Endothelial cell of umbilical vein (primary cell): ENCODE results near the gene DST. TPM values are rescaled to one million over a fixed set of nuclear protein-coding genes. Genes with fewer than 3 reads are reported as not detected.

Source experiments
- BruUV-seq: library from RNA; stranded (reverse); fragments of 400-500 nt; replicated peaks from 2 replicates; lab custom pipeline; 2021; lab: Mats Ljungman, UMichigan
- CTCF ChIA-PET: fragments of 300-600, 350-600 bp; sonication (Branson Sonifier 250); formaldehyde crosslinking; loops from one replicate; lab custom pipeline; 2021; ENCODE audit warnings: antibody characterized with exemption, inconsistent platforms; lab: Charles Lee
- POLR2A ChIA-PET: fragments of 300-600, 350-600 bp; sonication (Branson Sonifier 250); formaldehyde crosslinking; loops from one replicate; lab custom pipeline; 2021; ENCODE audit warnings: antibody characterized with exemption, inconsistent platforms; lab: Charles Lee
- DNase-seq: peaks from one replicate; pipeline ENCODE4 v3.0.0-alpha.2; 2011; ENCODE audit warnings: low read depth, low spot score
- FAIRE-seq: peaks from 2 replicates; lab custom pipeline; 2011; peaks lifted over from hg19 to GRCh38; lab: Jason Lieb, UNC
- H2AFZ ChIP-seq: 2 replicates; pipeline ENCODE4 v1.6.0; 2012; ENCODE audit warnings: low read depth, low read length, control low read depth, inconsistent platforms
- H3K27ac ChIP-seq: 2 replicates; pipeline ENCODE4 v1.5.1; 2011; ENCODE audit warnings: low read depth, mild to moderate bottlenecking, control low read depth, low read length, moderate library complexity; ENCODE audit not compliant: insufficient read depth
- H3K27me3 ChIP-seq, 2 experiments: 2 replicates each; pipeline versions ENCODE4 v1.6.0 to v1.6.1; 2011; ENCODE audit warnings: low read length in 2 of 2, mixed read lengths in 1 of 2; ENCODE audit not compliant: control insufficient read depth in 2 of 2, insufficient read depth in 2 of 2
- H3K36me3 ChIP-seq, 2 experiments: 2 replicates in 1 of 2; 3 replicates in 1 of 2; pipeline ENCODE4 v1.5.1; 2011; ENCODE audit warnings: low read length in 2 of 2, mild to moderate bottlenecking in 1 of 2, moderate library complexity in 1 of 2; ENCODE audit not compliant: control insufficient read depth in 2 of 2, insufficient read depth in 2 of 2; ENCODE audit errors: extremely low read depth in 1 of 2
- H3K4me1 ChIP-seq: 3 replicates; pipeline ENCODE4 v1.5.1; 2011; ENCODE audit warnings: mild to moderate bottlenecking, low read length; ENCODE audit not compliant: control insufficient read depth, insufficient read depth; ENCODE audit errors: extremely low read depth
- H3K4me2 ChIP-seq: 2 replicates; pipeline ENCODE4 v1.6.1; 2011; ENCODE audit warnings: low read length, control low read depth, mixed read lengths; ENCODE audit not compliant: insufficient read depth
- H3K4me3 ChIP-seq, 3 experiments: fragments of 200-600 bp in 1 of 3; sonication (generic), shearing (Covaris generic) in 1 of 3; replicated peaks in 1 of 3; 2 replicates each; pipeline ENCODE4 v1.5.1; 2011 to 2016; ENCODE audit warnings: control low read depth in 3 of 3, low read length in 3 of 3, mild to moderate bottlenecking in 2 of 3, inconsistent platforms in 1 of 3, low read depth in 1 of 3, moderate library complexity in 1 of 3; ENCODE audit not compliant: insufficient read depth in 1 of 3
- H3K79me2 ChIP-seq: 2 replicates; pipeline ENCODE4 v1.6.0; 2012; ENCODE audit warnings: low read length, inconsistent platforms; ENCODE audit not compliant: control insufficient read depth, insufficient read depth
- H3K9ac ChIP-seq: replicated peaks from 2 replicates; pipeline ENCODE3; 2011; ENCODE audit warnings: low read length, control low read depth; ENCODE audit not compliant: insufficient read depth; ENCODE audit errors: extremely low read depth
- H3K9me1 ChIP-seq: replicated peaks from 3 replicates; pipeline ENCODE4 v1.6.0; 2011; ENCODE audit warnings: mild to moderate bottlenecking, low read length; ENCODE audit not compliant: control insufficient read depth, insufficient read depth; ENCODE audit errors: extremely low read depth
- H3K9me3 ChIP-seq: replicated peaks from 2 replicates; pipeline ENCODE4 v1.5.1; 2012; ENCODE audit warnings: low read length, inconsistent platforms; ENCODE audit not compliant: control insufficient read depth, insufficient read depth
- H4K20me1 ChIP-seq: replicated peaks from 2 replicates; pipeline ENCODE3; 2011; ENCODE audit warnings: mild to moderate bottlenecking, low read length; ENCODE audit not compliant: control insufficient read depth, insufficient read depth; ENCODE audit errors: extremely low read depth
- EZH2 ChIP-seq: IDR thresholded peaks from 2 replicates; pipeline ENCODE4 v1.6.1; 2012; ENCODE audit warnings: borderline replicate concordance, low read depth, mild to moderate bottlenecking, moderate library complexity, low read length, inconsistent platforms; ENCODE audit not compliant: severe bottlenecking
- FOS ChIP-seq: IDR thresholded peaks from 2 replicates; pipeline ENCODE4 v1.6.1; 2011; ENCODE audit warnings: mild to moderate bottlenecking, low read length, moderate library complexity, borderline replicate concordance; ENCODE audit not compliant: insufficient read depth
- GATA2 ChIP-seq: IDR thresholded peaks from 2 replicates; pipeline ENCODE4 v1.7.0; 2011; ENCODE audit warnings: low read depth, mild to moderate bottlenecking, moderate library complexity, mixed read lengths, low read length; ENCODE audit not compliant: insufficient read length, insufficient read depth
- JUN ChIP-seq: IDR thresholded peaks from 2 replicates; pipeline ENCODE4 v1.6.1; 2011; ENCODE audit warnings: borderline replicate concordance, low read depth; ENCODE audit not compliant: insufficient read length, insufficient read depth
- MYC ChIP-seq: IDR thresholded peaks from one replicate; pipeline ENCODE4 v1.6.1; 2011; ENCODE audit warnings: mild to moderate bottlenecking, low read depth, low read length
- POLR2A ChIP-seq: IDR thresholded peaks from 2 replicates; pipeline ENCODE4 v1.6.1; 2012; ENCODE audit warnings: low read depth, mild to moderate bottlenecking, control low read depth, low read length
- POLR2AphosphoS5 ChIP-seq: IDR thresholded peaks from 2 replicates; pipeline ENCODE4 v1.6.1; 2012; ENCODE audit warnings: low read depth, mild to moderate bottlenecking, control low read depth, low read length, moderate library complexity; ENCODE audit not compliant: insufficient read depth
- dilution Hi-C: fragments of 300-500 bp; cut with MboI; formaldehyde crosslinking; loops from one replicate; pipeline ENCODE4 v1.15.0; 2019; ENCODE audit warnings: low sequenced_read_pairs; ENCODE audit not compliant: extremely low pct_ligation_motif_present
- intact Hi-C: fragments of 100-400 bp; cut with micrococcal nuclease; formaldehyde crosslinking; loops from one replicate; pipeline ENCODE4 v1.10.0; 2022
- polyA plus RNA-seq, 4 experiments: library from polyadenylated mRNA; depleted of rRNA in 3 of 4; stranded (reverse) in 3 of 4; unstranded in 1 of 4; fragments of >200 nt; gene quantifications; 2 replicates each; pipeline versions ENCODE4 v1.2.1 to v1.2.3, GENCODE V29; 2011 to 2012; ENCODE audit warnings: missing spikeins in 1 of 4
- total RNA-seq: library from RNA; stranded (reverse); gene quantifications from 2 replicates; pipeline ENCODE4 v1.2.3, GENCODE V29; 2021
- TF ChIP-seq, protein P1 (sequence below): IDR thresholded peaks from 2 replicates; pipeline ENCODE4 v1.6.1; 2011; ENCODE audit not compliant: insufficient read depth, insufficient read length
- TF ChIP-seq, protein P2 (sequence below), 2 donors: IDR thresholded peaks; 1 replicate in 1 of 2; 2 replicates in 1 of 2; pipeline ENCODE4 v1.5.1; 2011; ENCODE audit warnings: low read length in 2 of 2, mild to moderate bottlenecking in 2 of 2, moderate library complexity in 2 of 2, control low read depth in 1 of 2, inconsistent platforms in 1 of 2, low read depth in 1 of 2; ENCODE audit not compliant: insufficient read depth in 1 of 2; ENCODE audit errors: extremely low read depth in 1 of 2

The DST gene
- total and polyA plus RNA-seq, 2 donors (not counting 3 experiments of a cell fraction or from before 2014, with no cell fraction given): 62.3 to 253 TPM

DNA sequence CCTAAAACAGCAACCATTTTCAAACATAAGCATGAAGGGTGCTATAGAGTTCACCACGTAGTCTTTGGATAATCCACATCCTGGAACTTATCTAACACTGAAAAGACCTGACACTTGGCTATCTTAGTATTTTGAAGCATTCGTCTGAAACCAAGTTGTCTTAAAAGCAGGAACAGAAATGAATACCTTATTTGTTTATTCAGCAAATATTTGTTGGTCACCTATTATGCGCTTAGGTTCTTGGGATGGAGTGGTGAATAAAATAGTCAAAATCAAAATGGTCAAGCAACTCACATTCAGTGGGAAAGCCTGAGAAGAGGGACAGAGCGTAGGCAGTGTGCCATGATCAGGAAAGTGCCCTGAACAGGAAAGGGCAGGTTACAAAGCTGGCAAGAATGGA lies 206.9 kb downstream of the DST start:
- POLR2A ChIA-PET: no interaction called here
- no TSS peak for BruUV-seq

More for the DNA sequence above, 206.9 kb downstream of the DST start:
- Histone ChIP-seq H3K4me1 (no peaks in the 10 kb centered on the region), H3K9me3 (peaks cover 3% of the 10 kb centered on the region), H3K27ac (no peak overlapping the region), H4K20me1 (no peaks in the 10 kb centered on the region), H3K27me3 (no peaks in the 10 kb centered on the region), H3K9ac (no peak overlapping the region), H3K4me3 (no peak overlapping the region), H3K79me2 (no peaks in the 10 kb centered on the region), H3K9me1 (no peaks in the 10 kb centered on the region), H3K36me3 (no peaks in the 10 kb centered on the region), H3K4me2 (no peak overlapping the region), H2AFZ (no peak overlapping the region)
- dilution Hi-C loops (no loop called here), intact Hi-C loops (no loop called here)
- DNase-seq (no peak), FAIRE-seq (no peak)
- TF ChIP-seq, protein P1, sequence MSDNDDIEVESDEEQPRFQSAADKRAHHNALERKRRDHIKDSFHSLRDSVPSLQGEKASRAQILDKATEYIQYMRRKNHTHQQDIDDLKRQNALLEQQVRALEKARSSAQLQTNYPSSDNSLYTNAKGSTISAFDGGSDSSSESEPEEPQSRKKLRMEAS: no peak
- TF ChIP-seq FOS (no peak), JUN (no peak), GATA2 (no peak), MYC (no peak), POLR2AphosphoS5 (no peak), POLR2A (no peak), EZH2 (no peak)
- TF ChIP-seq, protein P2, sequence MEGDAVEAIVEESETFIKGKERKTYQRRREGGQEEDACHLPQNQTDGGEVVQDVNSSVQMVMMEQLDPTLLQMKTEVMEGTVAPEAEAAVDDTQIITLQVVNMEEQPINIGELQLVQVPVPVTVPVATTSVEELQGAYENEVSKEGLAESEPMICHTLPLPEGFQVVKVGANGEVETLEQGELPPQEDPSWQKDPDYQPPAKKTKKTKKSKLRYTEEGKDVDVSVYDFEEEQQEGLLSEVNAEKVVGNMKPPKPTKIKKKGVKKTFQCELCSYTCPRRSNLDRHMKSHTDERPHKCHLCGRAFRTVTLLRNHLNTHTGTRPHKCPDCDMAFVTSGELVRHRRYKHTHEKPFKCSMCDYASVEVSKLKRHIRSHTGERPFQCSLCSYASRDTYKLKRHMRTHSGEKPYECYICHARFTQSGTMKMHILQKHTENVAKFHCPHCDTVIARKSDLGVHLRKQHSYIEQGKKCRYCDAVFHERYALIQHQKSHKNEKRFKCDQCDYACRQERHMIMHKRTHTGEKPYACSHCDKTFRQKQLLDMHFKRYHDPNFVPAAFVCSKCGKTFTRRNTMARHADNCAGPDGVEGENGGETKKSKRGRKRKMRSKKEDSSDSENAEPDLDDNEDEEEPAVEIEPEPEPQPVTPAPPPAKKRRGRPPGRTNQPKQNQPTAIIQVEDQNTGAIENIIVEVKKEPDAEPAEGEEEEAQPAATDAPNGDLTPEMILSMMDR (IDR thresholded peaks at IDR 0.05; ENCODE audit: extremely low read depth in 1 of 2, insufficient read depth in 1 of 2, low read depth in 1 of 2, low read length in 2 of 2): no peak
- CTCF ChIA-PET: interaction anchor here (1.2 kb wide), 1 partner anchor 160 kb away, joined by 3 read pairs; no protein-coding TSS in a partner anchor
